Mucosa of stomach (tissue), 1 donor: Measurements from ENCODE around the gene NLK.
"Not testable (repeated sequence)": the region's sequence is repeated elsewhere in the genome, so short reads cannot be mapped to it uniquely, and the experiment has no call there.

ENCODE experiments used
- H3K27me3 ChIP-seq: one replicate; pipeline ENCODE4 v1.7.0; 2013; ENCODE audit warnings: mild to moderate bottlenecking, low read length; ENCODE audit not compliant: control insufficient read depth, insufficient read depth
- H3K36me3 ChIP-seq: one replicate; pipeline ENCODE4 v1.7.0; 2013; ENCODE audit warnings: low read length; ENCODE audit not compliant: control insufficient read depth, insufficient read depth
- H3K4me1 ChIP-seq: one replicate; pipeline ENCODE4 v1.7.0; 2013; ENCODE audit warnings: mild to moderate bottlenecking, low read length; ENCODE audit not compliant: control insufficient read depth, insufficient read depth
- H3K4me3 ChIP-seq: one replicate; pipeline ENCODE4 v1.7.0; 2013; ENCODE audit warnings: low read length
- H3K9ac ChIP-seq: one replicate; pipeline ENCODE4 v1.7.0; 2013; ENCODE audit warnings: mild to moderate bottlenecking, low read length, moderate library complexity
- H3K9me3 ChIP-seq: one replicate; pipeline ENCODE4 v1.7.0; 2013; ENCODE audit warnings: mild to moderate bottlenecking, low read length, moderate library complexity; ENCODE audit not compliant: control insufficient read depth
- donor health status: Pancreatic carcinoma.

The NLK gene

GRCh38 chr17:28056276-28056620 lies 13.8 kb downstream of the NLK start:
- Histone ChIP-seq H3K4me3 (no peak overlapping the region), H3K27me3 (no peaks in the 10 kb centered on the region), H3K36me3 (no peaks in the 10 kb centered on the region), H3K4me1 (peaks cover 29% of the 10 kb centered on the region), H3K9me3 (no peaks in the 10 kb centered on the region), H3K9ac (no peak overlapping the region)

- no peak overlapping the region for H3K4me3 ChIP-seq
- no peaks in the 10 kb centered on the region for H3K27me3 ChIP-seq
- no peak overlapping the region for H3K9ac ChIP-seq
- H3K4me1 ChIP-seq: peaks cover 29% of the 10 kb centered on the region
- H3K36me3 ChIP-seq: no peaks in the 10 kb centered on the region
- H3K9me3 ChIP-seq: no peaks in the 10 kb centered on the region
These were observed 15.3 kb downstream of the NLK start for GRCh38 chr17:28057731-28058246.

GRCh38 chr17:28059675-28060074 lies 17.2 kb downstream of the NLK start:
- Histone ChIP-seq H3K4me3 (no peak overlapping the region), H3K4me1 (peaks cover 12% of the 10 kb centered on the region), H3K36me3 (no peaks in the 10 kb centered on the region), H3K27me3 (no peaks in the 10 kb centered on the region), H3K9me3 (no peaks in the 10 kb centered on the region), H3K9ac (no peak overlapping the region)

- no peak overlapping the region for H3K4me3 ChIP-seq
- no peaks in the 10 kb centered on the region for H3K9me3 ChIP-seq
- H3K27me3 ChIP-seq: no peaks in the 10 kb centered on the region
- H3K9ac ChIP-seq: no peak overlapping the region
- no peaks in the 10 kb centered on the region for H3K4me1 ChIP-seq
- no peaks in the 10 kb centered on the region for H3K36me3 ChIP-seq
These were observed 23.2 kb downstream of the NLK start for GRCh38 chr17:28065706-28066105.

- Histone ChIP-seq H3K4me3 (no peak overlapping the region), H3K9me3 (no peaks in the 10 kb centered on the region), H3K36me3 (no peaks in the 10 kb centered on the region), H3K9ac (no peak overlapping the region), H3K27me3 (no peaks in the 10 kb centered on the region), H3K4me1 (no peaks in the 10 kb centered on the region)
These were observed 26.6 kb downstream of the NLK start for GRCh38 chr17:28069061-28069460.

GRCh38 chr17:28071179-28071578 lies 28.7 kb downstream of the NLK start:
- H3K9ac ChIP-seq: no peak overlapping the region
- no peaks in the 10 kb centered on the region for H3K27me3 ChIP-seq
- peaks cover 3% of the 10 kb centered on the region for H3K4me1 ChIP-seq

GRCh38 chr17:28071891-28072606 lies 29.6 kb downstream of the NLK start:
- Histone ChIP-seq H3K9ac (no peak overlapping the region), H3K9me3 (no peaks in the 10 kb centered on the region), H3K36me3 (no peaks in the 10 kb centered on the region), H3K4me1 (peaks cover 3% of the 10 kb centered on the region), H3K4me3 (no peak overlapping the region), H3K27me3 (no peaks in the 10 kb centered on the region)

More at GRCh38 chr17:28071179-28071578, 28.7 kb downstream of the NLK start:
- Histone ChIP-seq H3K4me3 (no peak overlapping the region), H3K9me3 (no peaks in the 10 kb centered on the region), H3K36me3 (no peaks in the 10 kb centered on the region)

- Histone ChIP-seq H3K36me3 (no peaks in the 10 kb centered on the region), H3K4me3 (no peak overlapping the region), H3K9ac (no peak overlapping the region), H3K27me3 (no peaks in the 10 kb centered on the region), H3K4me1 (peaks cover 3% of the 10 kb centered on the region), H3K9me3 (no peaks in the 10 kb centered on the region)
These were observed 30.6 kb downstream of the NLK start for GRCh38 chr17:28072936-28073533.

GRCh38 chr17:28074010-28074409 lies 31.5 kb downstream of the NLK start:
- no peaks in the 10 kb centered on the region for H3K27me3 ChIP-seq
- peaks cover 3% of the 10 kb centered on the region for H3K4me1 ChIP-seq
- no peak overlapping the region for H3K4me3 ChIP-seq
- no peaks in the 10 kb centered on the region for H3K36me3 ChIP-seq
- H3K9me3 ChIP-seq: no peaks in the 10 kb centered on the region
- H3K9ac ChIP-seq: no peak overlapping the region

- Histone ChIP-seq H3K27me3 (no peaks in the 10 kb centered on the region), H3K36me3 (no peaks in the 10 kb centered on the region), H3K9me3 (no peaks in the 10 kb centered on the region), H3K4me1 (peaks cover 3% of the 10 kb centered on the region), H3K9ac (no peak overlapping the region), H3K4me3 (no peak overlapping the region)
These were observed 33.7 kb downstream of the NLK start for GRCh38 chr17:28076144-28076543.

- H3K9ac ChIP-seq, H3K9me3 ChIP-seq, H3K4me3 ChIP-seq, H3K27me3 ChIP-seq, H3K36me3 ChIP-seq: not testable (repeated sequence)
- H3K4me1 ChIP-seq: peaks cover 11% of the 10 kb centered on the region
These were observed 34.7 kb downstream of the NLK start for GRCh38 chr17:28077140-28077539.

GRCh38 chr17:28078341-28079229 lies 36.1 kb downstream of the NLK start:
- no peaks in the 10 kb centered on the region for H3K9me3 ChIP-seq
- no peaks in the 10 kb centered on the region for H3K27me3 ChIP-seq
- H3K4me3 ChIP-seq: no peak overlapping the region
- H3K9ac ChIP-seq: no peak overlapping the region
- H3K4me1 ChIP-seq: peaks cover 12% of the 10 kb centered on the region
- H3K36me3 ChIP-seq: no peaks in the 10 kb centered on the region
